Stimulated activated CD4-positive, alpha-beta T cell treated with anti-CD3 and anti-CD28 coated beads, Interleukin-4, amount 100 ng/mL, for 48 hours (primary cell): ENCODE data around the gene BICRAL.
"Not testable (repeated sequence)": the region's sequence is repeated elsewhere in the genome, so short reads cannot be mapped to it uniquely, and the experiment has no call there.

Experiments used
- DNase-seq, 2 donors: peaks; one replicate each; pipeline ENCODE4 v3.0.0-alpha.2; 2020; ENCODE audit warnings: low read depth in 2 of 2

Gene BICRAL

GRCh38 chr6:42891199-42891722, 109.4 kb downstream of the BICRAL start:
- DNase-seq: no peak

- not testable (repeated sequence) for DNase-seq
Observed at GRCh38 chr6:42894041-42894828, 112.4 kb downstream of the BICRAL start.

DNA sequence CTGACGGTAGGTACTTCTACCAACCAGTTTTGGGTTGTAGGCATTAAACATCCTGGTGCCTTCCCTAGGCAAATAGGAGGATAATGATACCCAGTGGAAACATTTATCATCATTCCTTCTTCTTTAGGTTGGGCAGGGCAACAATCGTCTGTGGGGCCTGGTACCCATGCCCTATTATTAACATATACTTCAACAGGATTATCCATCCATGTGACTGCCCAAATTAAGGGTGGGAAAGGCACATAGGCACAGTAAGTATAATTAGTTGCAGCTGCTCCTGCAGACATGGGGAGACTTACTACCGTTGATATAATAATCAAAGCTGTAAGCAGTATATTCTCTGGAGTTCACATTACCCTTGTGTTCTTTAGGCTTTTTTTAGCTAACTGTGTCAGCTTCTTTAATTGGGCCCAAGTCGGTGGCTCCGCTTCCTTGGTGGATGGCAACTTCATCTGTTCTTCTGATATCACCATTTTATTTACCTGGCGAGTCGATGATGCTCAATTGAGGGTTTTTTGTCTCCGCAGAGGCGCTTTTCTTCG, 114.4 kb downstream of the BICRAL start:
- no peak for DNase-seq

- peak; percentile 57 to 68 for DNase-seq
Observed at GRCh38 chr6:42898891-42899361, 117.1 kb downstream of the BICRAL start.

DNA sequence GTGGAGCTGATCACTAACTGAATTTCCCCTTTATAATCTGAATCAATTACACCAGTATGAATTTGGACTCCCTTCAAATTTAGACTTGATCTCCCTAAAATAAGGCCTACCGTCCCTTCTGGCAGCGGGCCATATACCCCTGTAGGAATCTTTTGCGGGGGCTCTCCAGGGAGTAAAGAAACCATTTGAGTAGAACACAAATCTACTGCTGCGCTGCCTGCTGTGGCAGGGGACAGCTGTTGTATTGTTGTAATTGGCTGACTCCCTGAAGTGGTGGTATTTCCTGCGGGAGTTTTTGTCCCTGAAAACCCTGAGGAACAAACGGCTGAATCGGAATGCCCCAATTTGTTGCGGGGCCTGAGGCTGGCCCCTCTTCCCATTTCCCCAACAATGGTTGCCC, 118.0 kb downstream of the BICRAL start:
- no peak for DNase-seq

GRCh38 chr6:42901538-42901957, 119.7 kb downstream of the BICRAL start:
- DNase-seq: peak; percentile 40 to 55

- not testable (repeated sequence) for DNase-seq
Observed at GRCh38 chr6:42902429-42903263, 120.8 kb downstream of the BICRAL start.

GRCh38 chr6:42904467-42904866, 122.6 kb downstream of the BICRAL start:
- no peak for DNase-seq

GRCh38 chr6:42907336-42907735, 125.5 kb downstream of the BICRAL start:
- no peak for DNase-seq

DNA sequence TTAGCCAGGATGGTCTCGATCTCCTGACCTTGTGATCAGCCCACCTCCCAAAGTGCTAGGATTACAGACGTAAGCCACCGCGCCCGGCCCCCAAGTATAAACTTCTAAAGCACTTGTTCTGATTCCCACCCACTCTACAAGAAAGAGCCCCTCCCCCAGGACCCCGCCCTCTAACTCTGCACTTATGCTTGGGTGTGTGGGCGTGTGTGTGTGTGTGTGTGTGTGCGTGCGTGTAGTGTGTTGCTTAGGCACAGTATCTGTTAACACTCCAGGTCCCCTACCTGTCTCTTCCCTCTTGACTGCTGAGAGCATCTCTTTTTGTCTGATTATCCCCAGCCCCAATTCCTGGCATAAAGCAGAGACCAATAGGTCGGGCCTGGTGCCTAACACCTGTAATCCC, 128.0 kb downstream of the BICRAL start:
- DNase-seq: no peak

DNA sequence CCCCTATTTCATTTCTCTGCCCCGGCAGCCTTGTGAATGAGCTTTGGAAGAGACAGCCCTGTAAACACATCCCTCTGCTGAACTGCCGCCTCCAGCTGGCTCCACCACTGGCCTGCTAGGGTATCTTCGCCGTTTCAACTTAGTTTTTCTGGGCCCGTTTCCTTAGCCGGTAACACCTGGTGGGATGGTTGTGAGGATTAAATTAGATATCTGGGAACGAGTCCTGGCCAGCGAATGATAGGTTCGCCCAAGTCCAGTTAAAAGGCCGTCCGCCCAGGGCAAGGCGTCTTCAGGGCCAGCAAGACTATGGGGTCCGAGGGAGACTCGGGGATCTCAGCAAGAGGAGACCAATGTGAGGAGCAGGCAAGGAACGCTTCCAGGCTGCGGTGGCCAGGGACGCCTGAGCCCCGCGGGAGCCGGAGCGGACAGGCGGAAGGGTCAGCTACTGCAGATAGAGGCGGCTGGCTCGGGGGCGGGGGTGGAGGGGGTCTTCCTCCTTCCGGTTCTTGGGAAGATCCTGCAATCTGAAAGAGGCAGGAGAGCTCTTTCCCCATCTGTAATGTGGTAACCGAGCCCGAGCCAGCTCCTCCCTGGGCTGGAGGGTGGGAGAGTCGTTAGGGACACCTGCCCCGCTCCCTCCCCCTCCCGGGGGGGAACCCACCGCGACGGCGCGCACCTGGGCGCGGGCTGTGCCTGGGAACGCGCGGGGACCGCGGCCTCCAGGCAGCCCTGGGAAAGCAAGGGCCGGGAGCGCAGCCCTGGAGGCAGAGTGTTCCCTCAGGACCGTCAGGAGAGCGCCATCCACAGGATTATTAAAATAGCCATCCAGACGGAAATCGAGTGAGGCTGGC, 129.5 kb downstream of the BICRAL start:
- DNase-seq: no peak

DNA sequence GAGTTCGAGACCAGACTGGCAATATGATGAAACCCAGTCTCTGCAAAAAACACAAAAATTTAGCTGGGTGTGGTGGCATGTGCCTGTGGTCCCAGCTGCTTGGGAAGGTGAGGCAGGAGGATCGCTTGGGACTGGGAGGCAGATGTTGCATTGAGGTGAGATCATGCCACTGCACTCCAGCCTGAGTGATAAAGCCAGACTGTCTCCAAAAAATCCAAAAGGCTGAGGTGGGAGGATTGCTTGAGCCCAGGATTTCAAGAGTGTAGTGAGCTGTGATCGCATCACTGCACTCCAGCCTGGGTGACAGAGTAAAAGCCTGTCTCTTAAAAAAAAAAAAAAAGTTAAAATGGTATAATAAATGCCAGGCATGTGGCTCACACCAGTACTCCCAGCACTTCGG, 132.7 kb downstream of the BICRAL start:
- DNase-seq: no peak

GRCh38 chr6:42915732-42916131, 133.9 kb downstream of the BICRAL start, which contains the start of gene PTCRA:
TSS of gene PTCRA (plus strand) at chr6:42916053. CDS start at chr6:42916070, 17 bp downstream.
- no peak for DNase-seq

DNA sequence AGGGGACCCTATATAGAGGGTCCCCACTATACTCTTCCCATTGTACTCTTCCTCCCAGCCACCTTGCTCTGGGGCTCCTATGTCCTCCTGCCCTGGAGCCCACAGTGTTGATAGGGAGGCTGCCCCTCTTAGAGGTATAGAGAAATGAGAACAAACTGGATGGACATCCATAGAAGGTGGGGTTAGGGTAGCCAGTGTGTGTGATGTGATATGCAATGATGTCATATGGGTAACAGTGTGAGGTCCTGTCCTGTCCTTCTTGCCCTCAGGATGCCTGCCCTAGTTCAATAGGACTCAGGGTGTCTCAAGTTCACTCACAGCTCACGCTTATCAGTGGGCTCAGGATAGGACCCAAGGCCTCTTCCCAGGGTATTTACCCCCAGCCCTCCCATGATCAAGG, 134.4 kb downstream of the BICRAL start:
- DNase-seq: no peak
